ENCODE measurements around the gene MSLN.

The MSLN gene

GRCh38 chr16:763369-764183 is 3.0 kb downstream of the MSLN start:
- H2AFZ ChIP-seq (ENCODE audit: low read length, unreplicated experiment), result no peak overlapping the region
- no peak overlapping the region for H3K4me3 ChIP-seq (ENCODE audit: low read depth, low read length)
- H3K79me2 ChIP-seq (ENCODE audit: control insufficient read depth, insufficient read depth, low read length, unreplicated experiment), result no peaks in the 10 kb centered on the region
- no peaks in the 10 kb centered on the region for H3K27me3 ChIP-seq (ENCODE audit: insufficient read depth, low read length)
- H3K27ac ChIP-seq (ENCODE audit: low read depth, low read length), result no peak overlapping the region
- H3K4me1 ChIP-seq (ENCODE audit: control insufficient read depth, insufficient read depth, low read length, unreplicated experiment), result no peaks in the 10 kb centered on the region
- H3K36me3 ChIP-seq (ENCODE audit: insufficient read depth, low read length), result no peaks in the 10 kb centered on the region

DNA sequence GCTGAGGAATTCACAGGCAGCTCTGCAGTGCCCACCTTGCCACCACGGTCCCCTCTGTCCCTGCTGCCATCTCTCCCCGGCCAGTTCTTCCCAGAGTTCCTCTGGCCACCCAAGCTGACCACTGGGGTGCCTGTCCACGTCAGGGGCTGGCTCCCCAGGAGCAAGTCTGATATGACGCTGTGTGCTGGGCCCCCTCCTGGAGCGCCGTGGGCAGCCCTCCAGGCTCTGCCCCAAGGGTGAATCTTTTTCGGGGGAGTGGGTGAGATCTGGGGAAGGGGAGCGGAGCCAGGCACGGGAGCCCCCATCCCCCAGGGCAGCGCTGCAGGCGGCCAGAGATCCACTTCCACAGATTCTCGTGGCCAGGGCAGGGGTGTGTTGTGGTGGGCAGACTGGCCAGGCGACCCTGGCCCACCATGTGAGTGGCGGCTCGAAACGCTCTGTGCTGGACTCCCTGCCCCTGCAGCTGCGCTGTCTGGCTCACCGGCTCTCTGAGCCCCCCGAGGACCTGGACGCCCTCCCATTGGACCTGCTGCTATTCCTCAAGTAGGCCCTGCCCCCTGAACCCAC is 3.7 kb downstream of the MSLN start:
- H3K27me3 ChIP-seq (ENCODE audit: insufficient read depth, low read length), result no peaks in the 10 kb centered on the region
- no peak overlapping the region for H2AFZ ChIP-seq (ENCODE audit: low read length, unreplicated experiment)
- no peak overlapping the region for H3K27ac ChIP-seq (ENCODE audit: low read depth, low read length)
- H3K4me1 ChIP-seq (ENCODE audit: control insufficient read depth, insufficient read depth, low read length, unreplicated experiment), result no peaks in the 10 kb centered on the region
- no peak overlapping the region for H3K4me3 ChIP-seq (ENCODE audit: low read depth, low read length)
- no peaks in the 10 kb centered on the region for H3K36me3 ChIP-seq (ENCODE audit: insufficient read depth, low read length)
- no peaks in the 10 kb centered on the region for H3K79me2 ChIP-seq (ENCODE audit: control insufficient read depth, insufficient read depth, low read length, unreplicated experiment)

GRCh38 chr16:764848-765487 is 4.4 kb downstream of the MSLN start:
- Histone ChIP-seq H3K27me3 (ENCODE audit: insufficient read depth, low read length) (no peaks in the 10 kb centered on the region), H3K79me2 (ENCODE audit: control insufficient read depth, insufficient read depth, low read length, unreplicated experiment) (no peaks in the 10 kb centered on the region), H3K27ac (ENCODE audit: low read depth, low read length) (no peak overlapping the region), H3K4me3 (ENCODE audit: low read depth, low read length) (no peak overlapping the region), H3K36me3 (ENCODE audit: insufficient read depth, low read length) (no peaks in the 10 kb centered on the region), H3K4me1 (ENCODE audit: control insufficient read depth, insufficient read depth, low read length, unreplicated experiment) (no peaks in the 10 kb centered on the region), H2AFZ (ENCODE audit: low read length, unreplicated experiment) (no peak overlapping the region)

DNA sequence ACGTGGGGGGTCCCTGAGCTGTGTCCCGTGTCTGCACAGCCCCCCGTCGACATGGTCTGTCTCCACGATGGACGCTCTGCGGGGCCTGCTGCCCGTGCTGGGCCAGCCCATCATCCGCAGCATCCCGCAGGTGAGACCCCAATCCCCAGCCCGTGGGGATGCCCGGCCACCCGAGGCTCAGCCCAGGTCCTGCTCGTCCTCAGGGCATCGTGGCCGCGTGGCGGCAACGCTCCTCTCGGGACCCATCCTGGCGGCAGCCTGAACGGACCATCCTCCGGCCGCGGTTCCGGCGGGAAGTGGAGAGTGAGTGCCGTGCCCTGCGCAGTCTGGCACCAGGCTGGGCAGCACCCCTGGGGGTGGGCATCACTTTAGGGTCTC is 4.9 kb downstream of the MSLN start:
- no peak overlapping the region for H2AFZ ChIP-seq (ENCODE audit: low read length, unreplicated experiment)
- no peaks in the 10 kb centered on the region for H3K79me2 ChIP-seq (ENCODE audit: control insufficient read depth, insufficient read depth, low read length, unreplicated experiment)
- H3K36me3 ChIP-seq (ENCODE audit: insufficient read depth, low read length), result no peaks in the 10 kb centered on the region
- no peak overlapping the region for H3K4me3 ChIP-seq (ENCODE audit: low read depth, low read length)
- no peaks in the 10 kb centered on the region for H3K4me1 ChIP-seq (ENCODE audit: control insufficient read depth, insufficient read depth, low read length, unreplicated experiment)
- H3K27me3 ChIP-seq (ENCODE audit: insufficient read depth, low read length), result no peaks in the 10 kb centered on the region
- H3K27ac ChIP-seq (ENCODE audit: low read depth, low read length), result no peak overlapping the region

GRCh38 chr16:766008-766819 is 5.7 kb downstream of the MSLN start:
- H2AFZ ChIP-seq (ENCODE audit: low read length, unreplicated experiment), result no peak overlapping the region
- no peak overlapping the region for H3K4me3 ChIP-seq (ENCODE audit: low read depth, low read length)
- no peaks in the 10 kb centered on the region for H3K4me1 ChIP-seq (ENCODE audit: control insufficient read depth, insufficient read depth, low read length, unreplicated experiment)
- H3K27me3 ChIP-seq (ENCODE audit: insufficient read depth, low read length), result no peaks in the 10 kb centered on the region
- H3K36me3 ChIP-seq (ENCODE audit: insufficient read depth, low read length), result no peaks in the 10 kb centered on the region
- no peak overlapping the region for H3K27ac ChIP-seq (ENCODE audit: low read depth, low read length)
- H3K79me2 ChIP-seq (ENCODE audit: control insufficient read depth, insufficient read depth, low read length, unreplicated experiment), result no peaks in the 10 kb centered on the region

DNA sequence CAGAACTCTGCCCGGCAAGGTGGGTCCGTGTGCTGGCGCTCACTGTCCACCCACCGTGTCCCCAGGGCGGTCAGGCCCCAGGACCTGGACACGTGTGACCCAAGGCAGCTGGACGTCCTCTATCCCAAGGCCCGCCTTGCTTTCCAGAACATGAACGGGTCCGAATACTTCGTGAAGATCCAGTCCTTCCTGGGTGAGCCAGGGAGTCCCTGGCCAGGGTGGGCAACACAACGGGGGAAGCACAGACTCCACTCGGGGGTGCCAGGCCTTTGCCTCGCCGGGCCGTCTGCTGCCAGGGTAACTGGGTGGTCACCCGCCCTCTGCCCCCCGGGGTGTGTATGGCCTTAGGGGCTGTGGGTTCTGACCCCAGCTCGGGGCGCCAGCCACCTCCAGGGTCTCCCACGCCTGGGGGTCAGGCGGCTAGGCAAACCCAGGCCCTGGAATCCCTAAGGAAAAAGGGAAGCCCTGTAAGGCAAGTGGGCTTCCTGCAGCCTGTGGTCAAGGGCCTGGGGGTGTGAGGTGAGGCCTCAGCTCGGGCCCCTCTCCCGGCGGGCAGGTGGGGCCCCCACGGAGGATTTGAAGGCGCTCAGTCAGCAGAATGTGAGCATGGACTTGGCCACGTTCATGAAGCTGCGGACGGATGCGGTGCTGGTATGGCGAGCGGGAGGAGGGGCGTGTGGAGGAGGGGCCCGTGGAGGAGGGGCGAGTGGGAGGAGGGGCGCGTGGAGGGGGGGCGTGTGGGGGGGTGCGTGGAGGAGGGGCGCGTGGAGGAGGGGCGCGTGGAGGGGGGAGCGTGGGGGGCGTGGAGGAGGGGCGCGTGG is 6.5 kb downstream of the MSLN start:
- Histone ChIP-seq H3K4me3 (ENCODE audit: low read depth, low read length) (no peak overlapping the region), H3K4me1 (ENCODE audit: control insufficient read depth, insufficient read depth, low read length, unreplicated experiment) (no peaks in the 10 kb centered on the region), H3K79me2 (ENCODE audit: control insufficient read depth, insufficient read depth, low read length, unreplicated experiment) (no peaks in the 10 kb centered on the region), H3K27ac (ENCODE audit: low read depth, low read length) (no peak overlapping the region), H2AFZ (ENCODE audit: low read length, unreplicated experiment) (no peak overlapping the region), H3K36me3 (ENCODE audit: insufficient read depth, low read length) (no peaks in the 10 kb centered on the region), H3K27me3 (ENCODE audit: insufficient read depth, low read length) (no peaks in the 10 kb centered on the region)

GRCh38 chr16:767743-768235 is 7.3 kb downstream of the MSLN start:
- H3K27me3 ChIP-seq (ENCODE audit: insufficient read depth, low read length), result no peaks in the 10 kb centered on the region
- H3K79me2 ChIP-seq (ENCODE audit: control insufficient read depth, insufficient read depth, low read length, unreplicated experiment), result no peaks in the 10 kb centered on the region
- no peak overlapping the region for H2AFZ ChIP-seq (ENCODE audit: low read length, unreplicated experiment)
- H3K4me1 ChIP-seq (ENCODE audit: control insufficient read depth, insufficient read depth, low read length, unreplicated experiment), result no peaks in the 10 kb centered on the region
- no peaks in the 10 kb centered on the region for H3K36me3 ChIP-seq (ENCODE audit: insufficient read depth, low read length)
- H3K27ac ChIP-seq (ENCODE audit: low read depth, low read length), result no peak overlapping the region
- H3K4me3 ChIP-seq (ENCODE audit: low read depth, low read length), result no peak overlapping the region

GRCh38 chr16:768428-768827 is 7.9 kb downstream of the MSLN start:
- no peaks in the 10 kb centered on the region for H3K4me1 ChIP-seq (ENCODE audit: control insufficient read depth, insufficient read depth, low read length, unreplicated experiment)

DNA sequence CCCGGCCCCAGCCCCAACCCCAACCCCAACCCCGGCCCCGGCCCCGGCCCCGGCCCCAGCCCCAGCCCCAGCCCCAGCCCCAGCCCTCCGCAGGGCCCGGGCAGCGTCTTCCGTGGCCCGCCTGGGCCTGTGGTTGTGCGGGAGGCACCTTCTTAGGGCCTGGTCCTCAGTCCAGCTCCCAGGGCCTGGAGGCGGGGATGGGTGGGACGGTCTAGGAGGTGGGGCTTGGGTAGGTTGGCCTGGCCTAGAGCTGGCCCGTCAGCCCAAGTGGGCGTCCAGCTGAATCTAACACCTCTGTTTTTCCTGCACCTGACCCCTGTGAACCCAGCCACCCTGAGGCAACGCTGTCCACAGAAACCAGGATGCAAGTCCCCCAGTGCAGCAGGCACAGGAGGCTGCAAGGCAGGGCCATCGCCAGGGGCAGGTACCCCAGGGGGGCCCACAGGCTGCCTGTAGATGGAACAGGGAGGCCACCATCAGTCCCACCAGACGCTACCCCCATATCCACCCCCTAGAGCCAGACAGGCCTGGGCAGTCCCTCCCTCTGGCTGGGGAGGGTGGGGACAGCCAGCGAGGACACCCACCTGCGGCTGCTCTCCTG is 8.8 kb downstream of the MSLN start:
- H2AFZ ChIP-seq (ENCODE audit: low read length, unreplicated experiment), result no peak overlapping the region
- no peaks in the 10 kb centered on the region for H3K36me3 ChIP-seq (ENCODE audit: insufficient read depth, low read length)
- H3K27ac ChIP-seq (ENCODE audit: low read depth, low read length), result no peak overlapping the region
- H3K79me2 ChIP-seq (ENCODE audit: control insufficient read depth, insufficient read depth, low read length, unreplicated experiment), result no peaks in the 10 kb centered on the region
- no peaks in the 10 kb centered on the region for H3K27me3 ChIP-seq (ENCODE audit: insufficient read depth, low read length)
- no peaks in the 10 kb centered on the region for H3K4me1 ChIP-seq (ENCODE audit: control insufficient read depth, insufficient read depth, low read length, unreplicated experiment)
- no peak overlapping the region for H3K4me3 ChIP-seq (ENCODE audit: low read depth, low read length)

More at GRCh38 chr16:768428-768827, 7.9 kb downstream of the MSLN start:
- no peak overlapping the region for H3K4me3 ChIP-seq (ENCODE audit: low read depth, low read length)
- H3K36me3 ChIP-seq (ENCODE audit: insufficient read depth, low read length), result no peaks in the 10 kb centered on the region
- H3K27ac ChIP-seq (ENCODE audit: low read depth, low read length), result no peak overlapping the region
- H3K79me2 ChIP-seq (ENCODE audit: control insufficient read depth, insufficient read depth, low read length, unreplicated experiment), result no peaks in the 10 kb centered on the region
- no peak overlapping the region for H2AFZ ChIP-seq (ENCODE audit: low read length, unreplicated experiment)
- no peaks in the 10 kb centered on the region for H3K27me3 ChIP-seq (ENCODE audit: insufficient read depth, low read length)
